Dedifferentiated amniotic fluid mesenchymal stem cell (primary cell): Measurements from ENCODE around the gene PRKAG1.

Experiments
- DNase-seq: peaks from one replicate; pipeline ENCODE4 v3.0.0-alpha.2; 2016; ENCODE audit errors: extremely low spot score

PRKAG1 gene

DNA sequence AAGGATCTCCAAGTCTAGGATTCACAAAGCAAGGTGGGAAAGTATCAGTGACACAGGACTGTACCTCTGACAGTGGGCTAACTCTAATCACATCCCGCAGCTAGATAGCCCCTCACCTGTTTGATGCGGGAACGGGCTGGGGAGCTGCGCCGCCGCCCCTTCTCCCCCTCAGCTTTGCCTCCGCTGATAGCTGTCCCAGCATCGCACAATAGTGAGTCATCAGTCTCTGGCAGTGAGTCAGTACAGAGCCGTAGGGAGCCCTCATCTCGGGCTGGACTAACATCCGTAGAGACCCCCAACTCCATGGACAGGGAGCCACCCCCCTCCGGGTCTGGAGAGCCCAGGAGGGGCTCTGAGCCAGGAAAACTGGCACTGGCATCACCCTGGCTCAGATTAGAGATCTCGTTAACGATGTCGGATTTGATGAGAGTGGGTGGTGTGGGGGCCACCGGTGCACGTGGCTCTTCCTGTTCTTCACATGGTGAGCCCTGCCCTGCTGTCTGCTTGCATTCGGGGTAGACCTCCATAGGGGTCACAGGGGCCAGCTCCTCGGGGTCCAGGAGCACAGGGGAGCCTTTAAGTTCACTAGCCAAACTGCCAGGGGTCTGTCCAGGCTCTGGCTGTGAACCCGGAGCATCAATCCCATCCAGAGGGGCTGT, 31.1 kb upstream of the PRKAG1 start:
- DNase-seq: no peak

DNA sequence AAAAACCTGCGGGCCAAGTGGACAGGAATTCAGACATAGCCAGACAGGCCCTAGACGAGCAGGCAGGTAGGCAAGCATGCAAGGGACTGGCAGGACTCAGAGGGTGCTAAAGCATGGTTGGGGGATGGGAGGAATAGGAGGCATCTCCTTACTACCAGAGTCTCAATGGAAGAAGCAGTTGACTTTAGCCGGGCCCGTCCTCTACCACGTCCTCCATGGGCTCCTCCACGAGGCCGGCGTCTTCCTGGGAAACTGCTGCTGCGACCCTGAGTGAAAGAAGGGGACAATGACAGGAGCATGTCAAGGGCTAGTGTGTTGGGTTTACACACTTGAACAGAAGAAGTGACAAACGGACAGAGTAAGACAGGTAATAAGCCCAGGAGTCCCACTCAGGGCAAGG, 30.4 kb upstream of the PRKAG1 start:
- DNase-seq: no peak

DNA sequence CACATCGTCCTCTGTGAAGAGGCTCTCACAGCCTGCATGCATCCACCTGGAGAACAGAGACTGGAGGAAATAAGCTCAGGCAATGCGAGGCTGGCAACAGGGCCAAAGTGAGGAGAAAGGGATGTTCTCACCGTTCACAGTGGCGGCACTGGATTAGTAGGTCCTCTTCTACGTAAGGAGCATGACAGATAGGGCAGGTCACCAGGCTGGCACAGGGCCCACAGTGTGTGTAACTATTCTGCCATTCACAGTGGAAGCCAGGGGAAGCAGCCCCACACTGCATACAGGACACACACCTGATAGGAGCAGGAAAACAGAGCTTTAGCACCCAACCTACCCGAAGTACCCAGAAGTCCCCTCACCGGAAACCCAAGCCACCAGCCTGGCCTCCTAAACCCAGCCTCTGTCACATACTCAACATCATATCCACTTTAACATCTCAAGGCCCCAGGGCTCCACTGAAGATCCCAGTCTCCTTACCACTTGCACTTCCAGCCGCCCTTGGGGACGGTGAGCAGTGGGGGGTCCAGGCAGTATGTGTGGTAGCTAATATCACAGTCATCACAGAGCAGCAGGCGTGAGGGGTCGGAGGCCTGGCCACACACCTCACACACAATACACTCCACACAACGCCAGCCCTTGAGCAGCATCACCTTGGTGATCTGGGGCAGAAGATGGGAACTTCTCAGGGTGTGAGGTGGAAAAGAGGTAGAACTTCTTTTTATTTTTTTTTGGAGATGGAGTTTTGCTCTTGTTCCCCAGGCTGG, 27.7 kb upstream of the PRKAG1 start:
- DNase-seq: no peak

DNA sequence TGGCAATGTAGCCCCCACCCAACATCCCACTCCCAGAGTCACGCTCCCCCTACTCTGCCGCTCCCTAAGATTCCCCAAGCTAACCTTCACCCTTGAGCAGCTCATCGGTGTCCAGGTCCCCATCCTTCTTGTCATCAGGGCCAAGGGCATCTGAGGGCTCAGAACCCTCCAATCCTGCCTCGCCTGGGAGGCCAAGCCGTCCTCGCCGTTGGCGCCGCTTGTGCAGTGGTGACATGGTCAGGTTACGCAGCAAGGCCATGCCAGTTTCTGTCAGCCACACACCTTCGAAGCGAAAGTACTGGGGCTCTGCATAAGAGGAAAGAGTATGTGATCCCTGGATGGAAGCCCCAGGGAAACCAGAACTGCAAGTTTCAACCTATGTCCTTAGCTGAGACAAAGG, 26.1 kb upstream of the PRKAG1 start:
- no peak for DNase-seq

DNA sequence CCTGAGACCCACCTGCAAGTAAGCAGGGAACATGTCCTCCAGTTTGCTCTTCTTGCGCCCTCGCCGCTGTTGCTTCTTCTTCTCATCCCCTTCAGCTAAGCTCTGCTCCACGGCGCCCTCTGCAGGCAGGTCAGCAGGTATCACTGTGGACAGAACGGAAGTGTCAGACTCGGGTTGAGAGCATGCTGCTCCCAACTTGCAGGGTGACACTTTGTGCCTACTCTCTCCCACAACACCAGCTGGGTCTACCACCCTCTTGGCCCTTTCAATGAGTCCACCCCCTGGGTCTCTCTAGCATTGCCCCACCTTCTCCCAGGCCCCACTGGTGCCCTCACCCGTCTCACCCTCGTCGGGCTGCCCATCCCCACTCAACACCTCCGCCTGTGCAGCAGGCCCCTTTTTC, 25.3 kb upstream of the PRKAG1 start:
- no peak for DNase-seq

DNA sequence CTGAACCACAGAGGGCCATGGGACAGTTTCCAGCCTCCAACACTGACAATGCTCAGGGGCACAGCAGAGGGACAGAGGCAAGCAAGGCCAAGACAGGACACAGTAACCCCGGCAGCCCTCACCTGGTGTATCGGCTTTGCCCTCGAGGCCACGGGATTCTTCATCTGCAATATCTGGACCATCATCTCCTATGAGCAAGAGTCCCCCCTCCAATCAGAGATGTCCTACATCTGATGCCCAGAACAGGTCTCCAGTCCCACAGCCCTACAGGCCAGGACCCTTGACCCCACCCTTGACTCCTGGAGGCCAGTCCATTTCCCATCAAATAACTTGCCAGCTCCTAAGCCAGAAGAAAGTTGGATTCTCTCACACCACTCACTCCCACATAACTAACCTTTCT, 24.7 kb upstream of the PRKAG1 start:
- DNase-seq: no peak

DNA sequence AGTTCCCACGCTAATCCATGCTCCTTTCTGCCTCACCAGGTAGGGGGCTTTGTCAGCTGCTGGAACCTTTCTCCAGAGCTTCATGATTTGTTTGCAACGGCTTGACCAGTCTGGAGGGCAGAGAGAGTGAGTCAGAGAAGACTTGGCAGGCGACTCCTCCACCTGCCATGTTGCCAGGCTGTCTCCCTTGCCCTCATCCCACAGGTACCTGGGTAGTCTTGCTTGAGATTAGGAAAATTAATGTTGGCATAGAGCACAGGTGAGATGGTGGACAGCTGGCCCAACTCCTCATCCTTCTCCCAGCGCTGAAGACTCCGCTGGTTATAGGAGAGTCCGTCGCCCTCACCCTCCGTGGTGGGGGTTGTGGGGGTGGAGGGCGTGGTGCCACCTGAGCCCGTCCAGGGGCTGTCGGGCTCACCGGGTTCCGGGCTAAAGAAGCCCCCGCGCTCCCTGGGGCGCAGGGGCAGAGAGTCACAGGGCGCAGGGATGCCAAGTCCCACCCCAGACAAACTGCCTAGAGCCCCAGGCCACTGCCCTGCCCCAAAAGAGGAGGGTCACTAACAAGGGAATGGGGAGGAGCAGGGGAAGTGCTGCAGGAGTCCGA, 23.4 kb upstream of the PRKAG1 start:
- DNase-seq: no peak

DNA sequence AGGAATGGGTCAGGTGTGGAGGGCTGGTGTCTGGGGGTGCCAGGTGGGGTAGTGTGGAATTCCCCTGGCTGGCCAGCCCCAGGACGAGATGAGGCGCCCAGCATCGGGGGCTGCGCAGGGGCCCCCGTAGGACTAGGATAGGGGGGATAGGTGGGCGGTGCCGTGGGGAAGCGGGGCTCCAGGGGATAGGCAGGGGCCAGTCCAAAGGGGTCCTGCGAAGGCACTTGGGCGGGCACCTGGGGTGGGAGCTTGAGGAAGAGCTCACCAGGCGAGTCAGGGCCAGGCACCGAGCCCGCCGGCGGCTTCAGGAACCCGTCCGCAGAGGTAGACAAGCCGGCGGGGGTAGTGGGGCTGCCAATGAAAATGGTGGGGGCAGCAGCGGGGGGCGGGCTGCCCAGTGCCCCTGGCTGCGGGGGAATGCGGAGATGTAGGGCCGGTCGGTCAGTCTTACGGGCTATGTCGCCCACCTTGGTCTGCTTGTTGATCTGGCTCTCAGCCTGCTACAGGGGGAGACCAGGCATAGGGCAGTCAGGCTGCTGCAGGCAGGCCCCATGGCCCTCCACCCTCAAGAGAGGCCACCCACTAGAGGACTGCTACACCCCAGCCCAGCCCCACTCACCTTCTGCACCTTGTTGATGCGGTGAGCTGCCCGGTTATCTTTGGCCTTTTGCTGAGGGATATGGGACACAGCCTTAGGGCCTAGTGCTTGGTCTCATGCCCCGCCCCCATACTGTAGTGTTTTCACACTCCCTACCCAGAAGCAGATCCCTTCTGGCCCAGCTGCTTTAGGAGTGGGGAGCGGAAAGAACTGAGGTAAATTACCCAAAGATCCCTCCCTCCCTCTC, 22.7 kb upstream of the PRKAG1 start:
- DNase-seq: no peak

DNA sequence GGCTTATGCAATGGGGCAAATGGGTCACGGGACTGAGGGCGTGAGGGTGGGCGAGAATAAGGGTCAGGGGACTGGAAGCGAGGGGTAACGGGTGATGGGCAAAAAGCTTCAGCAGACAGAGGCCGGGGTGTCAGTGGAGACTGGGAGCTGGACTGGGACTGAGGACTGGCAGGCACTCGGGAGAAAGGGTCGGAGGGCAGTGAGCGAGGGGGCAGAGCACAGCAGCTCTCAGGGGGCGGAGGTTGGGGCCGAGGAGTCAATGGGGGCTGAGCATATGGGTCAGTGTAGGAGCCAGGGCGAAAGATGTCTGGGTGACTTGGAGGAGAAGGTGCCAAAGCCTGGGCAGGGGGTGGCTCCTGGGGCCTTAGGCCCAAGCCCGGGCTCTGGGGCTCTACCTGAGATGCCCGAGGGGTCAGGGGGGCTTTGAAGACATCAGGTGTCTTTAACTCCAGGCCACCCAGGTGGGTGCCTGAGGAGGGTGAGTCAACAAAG, 21.8 kb upstream of the PRKAG1 start:
- no peak for DNase-seq

DNA sequence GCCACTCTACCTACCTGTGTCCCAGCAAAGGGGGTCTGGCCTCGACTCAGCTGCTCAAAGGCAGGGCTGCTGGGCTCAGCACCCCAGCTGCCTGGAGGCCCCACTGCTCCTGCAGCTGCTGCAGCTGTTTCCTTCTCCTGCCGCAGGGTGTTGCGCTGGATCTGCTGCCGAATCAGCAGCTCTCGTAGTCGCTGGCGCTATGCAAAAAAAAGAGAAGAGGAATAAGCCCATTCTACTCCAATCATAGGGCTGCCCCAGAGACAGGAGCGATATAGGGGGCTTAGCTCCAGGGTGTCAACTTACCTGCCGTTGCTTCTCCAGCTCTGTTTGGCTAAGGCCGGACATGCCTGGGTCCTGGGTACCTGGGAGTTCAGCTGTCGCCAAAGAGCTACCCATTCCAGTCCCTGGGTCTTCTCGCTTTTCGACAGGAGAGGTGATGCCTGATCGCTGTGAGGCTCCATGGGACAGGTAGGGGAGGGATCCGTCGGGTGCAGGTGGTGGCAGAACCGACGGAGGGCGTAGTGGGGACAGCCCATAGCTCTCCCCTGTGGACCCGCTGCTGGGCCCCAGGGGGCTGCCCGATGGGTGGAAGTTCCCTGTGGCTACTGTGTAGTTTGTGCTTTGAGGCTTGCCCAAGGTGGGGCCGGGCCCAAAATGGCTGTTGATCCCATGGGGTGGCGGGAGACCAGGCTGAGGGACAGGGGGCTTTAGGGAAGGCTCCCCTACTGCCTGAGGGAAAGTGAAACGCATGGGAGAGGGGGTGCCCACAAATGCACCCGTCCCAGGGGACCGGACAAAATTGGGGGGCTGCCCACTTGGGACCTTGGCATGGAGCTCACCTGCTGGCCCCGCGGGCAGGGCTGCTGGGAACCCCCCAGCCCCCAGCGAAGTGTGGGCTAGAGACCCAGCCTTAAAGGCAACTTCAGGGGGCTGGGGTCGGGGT, 21.1 kb upstream of the PRKAG1 start:
- DNase-seq: no peak

DNA sequence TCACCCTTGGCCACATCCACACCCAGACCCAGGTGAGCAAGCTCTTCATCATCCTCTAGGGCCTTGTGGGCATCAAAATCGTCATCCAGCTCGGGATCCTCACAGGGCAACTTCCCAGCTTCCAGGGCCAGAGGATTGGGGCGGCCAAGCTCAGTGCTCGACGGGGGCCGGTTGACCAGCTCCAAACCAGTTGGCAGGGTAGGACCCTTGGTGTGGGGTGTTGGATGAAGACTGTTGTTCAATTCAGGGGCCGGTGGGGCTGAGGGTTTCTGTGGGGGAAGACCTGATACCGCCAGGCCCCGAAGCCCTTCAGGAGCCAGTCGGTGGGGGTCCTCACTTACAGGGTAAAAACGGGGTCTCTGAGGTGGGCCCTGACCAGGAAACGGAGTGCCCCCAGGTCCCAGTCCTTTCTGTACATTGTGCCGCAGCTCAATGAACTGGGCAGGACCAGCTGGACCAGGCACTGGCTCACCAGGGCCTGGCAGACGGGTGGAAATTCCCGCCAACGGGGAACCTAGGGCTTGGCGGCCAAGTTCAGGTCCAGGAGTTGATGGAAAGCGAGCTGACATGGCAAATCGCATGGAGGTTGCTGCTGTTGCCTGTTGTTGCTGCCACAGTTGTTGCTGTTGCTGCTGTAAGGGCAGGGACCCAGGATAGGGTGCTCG, 19.8 kb upstream of the PRKAG1 start:
- DNase-seq: no peak

DNA sequence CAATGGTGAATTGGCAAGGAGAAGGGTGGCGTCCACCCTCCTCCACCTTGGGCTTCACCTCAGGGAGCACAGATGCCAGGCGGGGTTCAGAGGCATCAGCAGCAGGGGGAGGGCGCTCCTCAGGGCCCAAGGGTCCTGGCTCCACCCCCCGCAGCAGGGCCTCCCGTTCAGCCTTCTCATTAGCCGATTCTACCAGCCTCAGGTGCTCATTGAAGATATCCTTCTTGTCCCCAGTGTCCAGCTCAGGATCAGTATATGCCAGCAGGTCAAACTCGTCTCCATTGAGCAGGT, 19.3 kb upstream of the PRKAG1 start:
- no peak for DNase-seq

DNA sequence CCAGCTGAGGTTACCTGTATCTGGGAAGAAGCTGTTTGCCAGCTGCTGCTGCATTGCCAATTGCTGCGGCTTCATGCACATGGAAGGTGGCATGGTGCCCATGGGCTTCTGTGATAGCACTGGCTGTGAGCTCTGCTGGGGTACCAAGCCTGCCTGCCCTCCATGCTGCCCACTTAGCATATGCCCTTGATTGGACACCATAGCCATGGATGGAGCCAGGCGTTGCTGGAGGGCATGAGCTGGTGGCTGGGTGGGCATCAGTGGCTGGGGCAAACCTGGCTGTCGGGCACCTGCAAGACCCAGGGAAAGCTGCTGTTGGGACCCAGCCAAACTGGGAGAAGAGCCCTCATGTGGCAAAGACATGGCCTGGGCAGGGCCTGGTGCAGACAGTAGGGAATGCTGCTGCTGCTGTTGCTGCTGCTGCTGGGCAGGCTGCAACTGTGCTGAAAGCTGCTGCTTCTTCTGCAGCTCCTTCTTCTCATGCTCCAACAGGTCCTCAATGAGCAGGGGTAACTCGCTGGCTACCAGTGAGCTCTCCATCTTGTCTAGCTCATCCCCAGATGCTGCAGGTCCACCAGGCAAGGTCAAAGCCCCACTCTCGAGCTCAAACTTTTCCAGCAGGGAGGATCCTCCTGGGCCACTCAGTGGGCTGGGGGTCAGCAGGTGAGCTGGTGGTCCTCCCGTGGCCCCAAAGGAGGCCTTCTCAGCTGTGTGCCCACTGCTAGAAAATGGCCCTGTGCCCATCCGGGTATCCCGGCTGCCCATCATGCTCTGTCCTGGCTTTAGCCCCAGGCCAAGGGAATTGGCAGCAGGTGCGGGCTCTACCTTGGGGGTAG, 18.8 kb upstream of the PRKAG1 start:
- no peak for DNase-seq

DNA sequence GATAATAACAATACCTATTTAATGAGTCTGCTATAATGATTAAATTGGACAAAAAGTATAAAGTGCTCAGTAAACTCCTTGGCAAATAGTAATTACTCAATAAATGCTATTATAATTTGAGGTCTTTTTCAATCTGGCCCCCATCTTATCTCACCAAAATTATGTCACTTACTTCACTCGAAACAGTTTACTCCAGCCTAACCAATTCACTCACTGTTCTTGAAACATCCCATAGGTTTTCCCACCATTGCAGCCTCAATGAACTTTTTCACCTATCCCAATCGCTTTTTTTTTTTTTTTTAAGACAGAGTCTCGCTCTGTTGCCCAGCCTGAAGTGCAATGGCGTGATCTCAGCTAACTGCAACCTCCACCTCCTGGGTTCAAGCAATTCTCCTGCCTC, 17.5 kb upstream of the PRKAG1 start:
- DNase-seq: no peak

DNA sequence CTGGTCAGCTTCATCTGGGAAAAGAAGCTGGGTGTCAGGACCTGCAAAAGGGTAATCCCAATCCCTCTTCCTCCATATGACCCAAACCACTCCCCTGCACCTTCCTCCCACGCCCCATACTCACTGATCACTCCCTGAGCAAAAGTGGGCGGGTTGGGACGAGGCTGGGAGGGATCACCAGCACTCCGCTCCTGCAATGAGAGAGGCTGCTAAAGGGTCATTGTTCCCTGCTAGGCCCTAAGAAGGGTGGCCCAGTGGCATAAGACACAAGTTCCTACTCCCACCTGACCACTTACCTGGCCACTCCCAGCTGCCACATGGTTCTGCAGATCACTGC, 15.7 kb upstream of the PRKAG1 start:
- DNase-seq: no peak

DNA sequence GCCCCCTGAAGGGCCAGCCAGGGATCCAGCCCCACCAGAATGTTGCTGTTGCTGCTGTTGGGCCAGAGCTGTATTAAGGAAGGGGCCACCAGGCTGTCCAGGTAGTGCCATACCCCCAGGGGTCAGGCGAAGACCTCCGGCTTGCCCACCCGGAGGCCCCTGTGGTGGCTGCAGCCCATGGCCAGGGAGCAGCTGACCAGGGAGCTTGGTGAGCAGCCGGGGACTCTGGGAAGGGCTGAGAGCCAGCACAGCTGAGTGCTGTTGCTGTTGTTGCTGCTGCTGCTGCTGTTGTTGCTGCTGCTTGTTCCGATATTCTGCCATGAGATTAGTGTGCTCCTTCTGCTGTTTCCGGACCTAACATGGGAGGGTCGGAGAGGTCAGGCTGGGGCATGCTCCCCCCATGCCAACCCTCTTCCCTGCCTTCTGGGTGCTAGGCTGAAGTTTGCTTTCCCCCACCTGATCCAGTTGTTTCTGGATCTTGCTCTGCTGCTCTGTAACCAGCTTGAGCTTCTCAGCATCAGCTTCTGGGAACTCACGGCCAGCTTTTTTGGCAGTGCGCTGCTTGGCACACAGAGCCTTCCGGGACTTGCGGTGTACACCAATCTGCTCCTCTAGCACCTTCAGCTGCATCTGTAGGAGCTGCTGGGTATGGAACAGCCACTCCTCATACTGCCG, 15.2 kb upstream of the PRKAG1 start:
- DNase-seq: no peak

DNA sequence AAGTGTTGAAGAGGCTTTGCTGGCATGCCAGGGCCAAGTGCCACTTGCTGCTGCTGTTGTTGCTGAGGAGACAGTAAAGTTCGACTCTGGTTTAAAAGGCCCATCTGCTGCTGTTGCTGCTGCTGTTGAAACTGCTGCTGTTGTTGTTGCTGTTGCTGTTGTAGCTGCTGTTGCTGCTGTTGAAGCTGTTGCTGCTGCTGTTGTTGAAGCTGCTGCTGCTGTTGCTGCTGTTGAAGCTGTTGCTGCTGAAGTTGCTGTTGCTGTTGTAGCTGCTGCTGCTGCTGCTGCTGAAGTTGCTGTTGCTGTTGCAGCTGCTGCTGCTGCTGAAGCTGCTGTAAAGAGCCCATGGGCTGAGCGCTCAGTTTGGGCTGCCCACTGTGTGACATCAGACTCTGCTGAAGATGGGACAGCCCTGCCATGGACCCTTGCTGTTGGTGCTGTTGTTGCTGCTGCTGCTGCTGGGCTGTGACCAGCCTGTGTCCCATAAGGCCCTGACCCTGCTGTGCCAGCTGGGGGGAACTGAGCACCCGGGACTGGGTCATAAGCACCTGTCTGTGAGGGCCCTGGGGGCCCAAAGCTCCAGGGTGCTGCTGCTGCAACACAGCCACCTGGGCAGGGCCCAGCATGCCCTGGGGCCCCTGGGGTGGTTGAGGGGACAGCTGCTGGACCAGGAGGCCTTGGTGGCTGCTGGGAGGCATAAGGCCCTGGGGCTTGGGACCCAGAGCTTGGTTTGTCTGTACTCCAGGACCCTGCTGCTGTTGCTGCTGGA, 14.3 kb upstream of the PRKAG1 start:
- DNase-seq: no peak

DNA sequence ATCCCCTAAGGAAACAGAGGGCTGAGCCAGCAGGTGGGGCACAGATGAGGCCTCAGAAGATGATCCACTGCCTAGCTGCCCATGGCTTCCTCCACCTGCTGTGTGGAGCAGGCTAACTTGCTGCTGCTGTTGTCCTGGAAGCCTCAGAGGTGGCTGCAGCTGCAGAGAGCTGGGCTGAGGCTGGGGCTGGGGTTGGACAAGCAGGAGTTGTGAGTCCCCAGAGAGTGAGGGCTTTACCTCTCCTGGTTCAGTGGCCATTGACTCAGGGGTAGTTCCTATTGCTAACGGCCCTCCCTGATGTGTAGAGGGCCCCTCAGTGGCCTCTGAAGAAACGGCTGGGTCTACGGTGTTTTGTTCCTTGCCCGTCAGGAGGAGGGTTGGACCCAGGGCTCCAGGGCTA, 13.7 kb upstream of the PRKAG1 start:
- DNase-seq: no peak
